Stimulated activated CD4-positive, alpha-beta T cell treated with anti-CD3 and anti-CD28 coated beads, Interleukin-12 subunit alpha, Interleukin-12 subunit beta, amount 100 ng/mL, for 4 hours (primary cell): ENCODE results near the gene ACTN1.
"Not testable (repeated sequence)": the region's sequence is repeated elsewhere in the genome, so short reads cannot be mapped to it uniquely, and the experiment has no call there.

Experiments
- DNase-seq: peaks from one replicate; pipeline ENCODE4 v3.0.0-alpha.2; 2020

ACTN1 gene

DNA sequence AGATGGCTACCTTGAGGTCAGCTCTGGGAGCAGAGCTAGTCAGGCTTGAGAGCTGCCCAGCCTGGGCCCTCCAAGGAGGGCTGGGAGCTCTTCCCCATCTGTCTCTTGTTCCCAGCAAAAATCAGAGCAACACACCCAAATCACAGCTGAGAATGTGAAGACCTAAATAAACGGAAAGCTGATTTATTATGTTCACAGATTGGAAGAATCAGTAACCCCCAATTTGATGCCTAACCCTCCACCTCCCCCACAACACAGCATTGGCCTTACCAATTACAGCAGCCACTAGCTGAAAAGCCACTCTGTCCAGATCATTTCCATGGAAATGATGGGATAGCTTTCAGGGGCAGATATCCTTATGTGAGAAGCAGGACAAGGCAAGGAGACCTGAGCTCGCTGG is 7.1 kb upstream of the ACTN1 start:
- no peak for DNase-seq

DNA sequence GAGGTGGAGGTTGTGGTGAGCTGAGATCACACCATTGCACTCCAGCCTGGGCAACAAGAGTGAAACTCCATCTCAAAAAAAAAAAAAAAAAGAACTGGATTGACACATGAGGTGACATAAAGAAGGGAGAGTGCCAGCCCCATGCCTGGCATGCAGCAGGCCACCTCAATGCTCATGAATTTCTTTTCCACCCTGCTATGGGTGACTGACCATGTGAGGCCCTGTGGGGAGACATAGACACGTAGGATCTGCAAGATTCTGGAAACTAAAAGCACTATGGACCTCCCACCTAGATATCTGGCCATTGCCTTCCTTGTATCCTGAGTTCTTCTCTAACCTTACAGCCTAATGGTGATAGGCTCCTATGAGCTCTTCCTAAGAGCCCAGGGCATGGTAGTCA is 5.6 kb upstream of the ACTN1 start:
- no peak for DNase-seq

GRCh38 chr14:68983191-68983590 is 4.1 kb upstream of the ACTN1 start:
- DNase-seq: no peak

- DNase-seq: no peak
Measured at GRCh38 chr14:68982581-68982980, 3.5 kb upstream of the ACTN1 start.

DNA sequence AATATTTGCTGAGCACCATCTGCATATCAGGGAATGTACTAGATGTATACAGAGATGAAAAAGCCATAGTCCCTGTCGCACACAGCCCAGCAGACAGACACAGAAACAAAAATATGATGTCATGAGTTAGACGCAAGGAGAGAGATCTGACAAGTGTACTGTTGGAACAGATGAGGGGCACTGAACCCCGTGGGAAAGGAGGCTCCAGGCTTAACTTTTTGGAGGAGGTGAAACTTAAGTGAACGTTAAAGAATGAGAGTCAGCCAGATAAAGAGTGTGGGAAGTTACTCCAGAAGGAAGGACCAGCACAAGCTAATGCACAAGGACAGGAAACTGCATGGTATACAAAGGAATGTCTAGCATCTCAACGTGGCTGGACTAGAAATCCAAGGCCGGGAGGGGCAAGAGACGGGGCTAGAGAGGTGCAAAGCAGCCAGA is 2.5 kb upstream of the ACTN1 start:
- DNase-seq: no peak

GRCh38 chr14:68981139-68981538 is 2.0 kb upstream of the ACTN1 start:
- no peak for DNase-seq

DNA sequence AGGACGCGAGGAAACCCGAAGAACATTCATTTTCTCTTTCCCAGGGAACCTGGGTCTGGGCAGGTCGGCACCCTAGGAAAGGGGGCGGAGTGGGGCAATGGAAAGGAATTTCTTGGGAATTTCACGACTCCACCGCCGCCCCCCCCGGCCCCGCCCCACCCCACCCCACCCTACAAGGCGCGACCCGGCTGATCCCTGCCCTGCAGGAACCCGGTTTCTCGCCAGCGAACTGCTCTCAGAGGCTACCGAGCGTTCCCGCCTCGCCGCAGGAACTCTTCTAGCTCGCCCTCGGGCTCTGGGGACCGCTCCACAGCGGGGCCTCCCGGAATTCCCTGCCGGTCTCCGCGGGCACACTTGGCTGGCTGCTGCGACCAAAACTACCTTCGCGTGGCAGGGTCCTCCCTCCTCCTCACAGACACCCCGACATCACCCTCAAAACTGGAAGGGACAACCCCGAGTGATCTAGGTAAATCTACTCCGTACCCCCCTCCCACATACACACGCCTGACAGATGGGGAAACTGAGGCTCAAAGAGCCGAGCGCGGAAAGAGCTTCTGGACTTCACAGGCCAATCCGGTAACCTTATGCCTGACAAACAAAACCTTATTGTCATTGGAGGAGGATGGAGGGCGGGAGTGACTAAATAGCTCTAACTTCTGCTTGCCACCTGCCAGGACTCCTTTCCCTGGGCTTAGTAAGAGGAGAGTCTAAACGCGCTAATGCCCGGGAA is 785 bp upstream of the ACTN1 start:
- no peak for DNase-seq

DNA sequence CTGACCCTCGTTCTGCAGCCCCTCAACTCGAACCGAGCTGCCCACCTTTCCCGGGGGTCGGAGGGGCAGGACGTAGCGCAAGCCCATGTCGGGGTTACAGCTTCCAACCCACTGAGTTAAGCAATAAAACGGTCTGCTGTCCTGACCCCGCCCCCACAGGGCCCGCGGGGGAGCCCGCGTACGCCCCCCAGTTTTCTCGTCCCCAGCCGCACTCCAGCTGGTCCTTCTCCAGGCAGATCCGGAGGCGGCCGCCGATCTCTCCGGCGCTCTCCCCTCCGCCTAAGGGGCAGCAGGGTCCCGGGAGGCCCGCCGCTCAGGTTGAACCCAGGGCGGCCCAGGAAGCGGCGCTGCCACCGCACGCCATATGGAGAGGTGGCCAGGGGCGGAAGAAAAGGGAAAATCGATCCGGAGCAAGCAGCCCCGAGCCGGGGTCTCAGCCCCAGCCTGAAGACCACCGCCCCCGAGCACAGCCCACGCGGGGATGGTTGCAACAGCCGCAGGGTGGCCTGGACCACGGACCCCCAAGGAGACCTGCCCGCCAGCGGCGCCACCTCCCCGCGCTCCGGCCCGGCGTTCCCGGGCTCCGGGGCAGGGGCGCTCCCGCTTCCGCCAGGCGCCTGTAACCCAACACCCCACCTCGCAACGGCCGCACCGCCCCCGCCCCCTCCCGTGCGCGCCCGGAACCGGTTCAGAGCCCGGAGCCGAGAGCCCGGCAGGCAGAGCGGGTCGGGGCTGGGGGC is 760 bp downstream of the ACTN1 start:
- DNase-seq: peak; percentile 41

- DNase-seq: peak; percentile 38
Measured at GRCh38 chr14:68977718-68978171, 1.4 kb downstream of the ACTN1 start.

GRCh38 chr14:68977180-68977717 is 1.9 kb downstream of the ACTN1 start:
- DNase-seq: no peak

DNA sequence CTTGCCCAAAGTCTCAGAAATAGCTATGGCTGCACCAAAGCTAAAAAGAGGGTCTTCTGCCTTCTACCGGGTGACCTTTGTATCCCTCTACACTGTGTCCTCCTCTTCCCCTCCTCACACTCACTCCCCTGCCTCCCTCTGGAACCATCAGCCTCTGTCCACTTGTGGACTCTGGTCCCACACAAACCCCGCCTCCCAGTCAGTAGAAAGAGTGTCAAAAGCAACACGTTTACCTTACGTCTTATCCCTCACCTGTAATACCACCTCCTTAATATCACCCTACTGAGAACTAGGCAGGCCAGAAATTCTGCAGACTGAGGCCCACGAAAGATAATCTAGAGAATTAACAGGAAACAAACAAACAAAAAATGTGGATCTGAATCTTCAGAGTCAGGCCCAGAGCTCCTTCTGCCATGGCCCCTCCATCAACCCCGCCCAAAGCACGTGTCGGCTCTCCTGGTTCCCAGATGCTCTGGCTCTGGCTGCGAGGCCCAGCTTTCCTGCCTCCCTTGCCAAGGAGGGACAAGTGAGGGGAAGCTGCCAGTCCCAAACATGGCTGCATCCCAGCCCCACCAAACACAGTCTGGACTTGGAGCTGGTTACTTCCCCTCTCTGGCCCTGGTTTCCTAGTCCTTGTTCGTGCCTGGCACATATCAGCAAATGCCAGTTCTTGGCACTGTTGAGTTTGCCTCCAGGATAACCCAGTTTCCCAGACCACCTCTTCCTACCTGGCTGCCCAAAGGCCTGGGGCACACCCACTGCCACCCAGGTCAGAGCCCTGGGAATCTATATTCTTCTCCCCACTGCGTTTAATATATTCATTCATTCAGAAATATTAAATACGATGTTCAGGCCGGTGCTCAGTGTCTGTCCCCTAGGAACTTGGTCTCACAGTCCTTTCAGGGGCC is 2.7 kb downstream of the ACTN1 start:
- DNase-seq: no peak

GRCh38 chr14:68975667-68976066 is 3.4 kb downstream of the ACTN1 start:
- no peak for DNase-seq

DNA sequence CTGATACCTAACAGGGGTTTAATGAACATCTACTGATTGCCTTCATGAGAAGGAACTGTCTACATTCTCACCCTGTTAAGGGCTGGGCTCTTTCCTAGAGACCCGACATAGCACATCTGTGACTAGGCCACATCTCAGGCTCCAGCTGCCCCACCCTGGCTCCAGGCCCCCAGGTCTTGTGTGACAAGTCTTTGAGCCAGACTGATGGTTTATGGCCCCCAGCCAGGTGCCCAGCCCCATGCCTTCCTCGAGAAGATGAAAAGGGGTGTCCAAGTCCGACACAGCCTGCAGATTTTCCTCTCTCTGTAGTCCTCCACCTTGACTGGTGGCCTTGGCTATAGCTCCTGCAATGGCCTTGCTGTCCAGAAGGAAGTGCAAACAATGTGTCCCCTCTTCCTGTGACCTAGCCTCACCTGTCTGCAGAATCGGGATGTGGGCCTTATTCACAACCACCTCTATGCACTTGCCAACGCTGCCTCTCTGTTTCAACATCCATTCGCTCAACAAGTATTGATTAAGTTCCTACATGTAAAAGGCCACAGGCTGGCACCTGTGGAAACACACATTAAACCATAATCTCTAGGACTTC is 4.2 kb downstream of the ACTN1 start:
- DNase-seq: no peak

- no peak for DNase-seq
Measured at GRCh38 chr14:68973639-68974038, 5.5 kb downstream of the ACTN1 start.

GRCh38 chr14:68973219-68973565 is 5.9 kb downstream of the ACTN1 start:
- not testable (repeated sequence) for DNase-seq

- DNase-seq: no peak
Measured at GRCh38 chr14:68972507-68973218, 6.4 kb downstream of the ACTN1 start.

GRCh38 chr14:68971411-68972035 is 7.6 kb downstream of the ACTN1 start:
- no peak for DNase-seq

GRCh38 chr14:68970736-68971135 is 8.4 kb downstream of the ACTN1 start:
- no peak for DNase-seq

- no peak for DNase-seq
Measured at GRCh38 chr14:68970038-68970612, 9.0 kb downstream of the ACTN1 start.

GRCh38 chr14:68969278-68970033 is 9.6 kb downstream of the ACTN1 start:
- no peak for DNase-seq
